ENCODE data around the gene NPIPA5.
"Not testable (repeated sequence)": the region's sequence is repeated elsewhere in the genome, so short reads cannot be mapped to it uniquely, and the experiment has no call there.

NPIPA5 gene

DNA sequence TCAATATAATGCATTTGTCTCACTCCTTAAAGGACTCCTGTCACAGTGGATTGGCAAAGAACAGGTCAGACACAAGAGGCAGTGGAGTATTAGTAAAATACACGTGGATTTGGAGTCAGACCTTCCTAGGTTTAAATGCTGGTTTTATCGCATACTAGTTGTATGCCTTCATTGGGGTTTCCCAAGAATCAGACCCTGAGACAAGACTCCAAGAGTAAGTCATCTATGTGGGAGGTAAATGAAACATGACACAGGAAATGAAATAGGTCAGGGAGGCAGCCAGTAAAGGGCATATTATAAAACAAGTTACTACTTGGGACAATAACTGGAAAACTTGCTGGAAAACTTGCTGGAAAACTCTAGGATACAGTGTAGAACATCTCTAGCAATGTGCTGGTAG, 56.9 kb downstream of the NPIPA5 start:
- H3K27ac Mint-ChIP-seq (ENCODE audit: low read depth); DNase-seq (ENCODE audit: low spot score in 2 of 2); H3K36me3 Mint-ChIP-seq (ENCODE audit: insufficient read depth); H3K9me3 Mint-ChIP-seq; ATAC-seq (replicated peaks; ENCODE audit: extremely low read depth, poor library complexity, severe bottlenecking); H3K27me3 Mint-ChIP-seq; H3K4me3 Mint-ChIP-seq; H3K4me1 Mint-ChIP-seq: not testable (repeated sequence)

DNA sequence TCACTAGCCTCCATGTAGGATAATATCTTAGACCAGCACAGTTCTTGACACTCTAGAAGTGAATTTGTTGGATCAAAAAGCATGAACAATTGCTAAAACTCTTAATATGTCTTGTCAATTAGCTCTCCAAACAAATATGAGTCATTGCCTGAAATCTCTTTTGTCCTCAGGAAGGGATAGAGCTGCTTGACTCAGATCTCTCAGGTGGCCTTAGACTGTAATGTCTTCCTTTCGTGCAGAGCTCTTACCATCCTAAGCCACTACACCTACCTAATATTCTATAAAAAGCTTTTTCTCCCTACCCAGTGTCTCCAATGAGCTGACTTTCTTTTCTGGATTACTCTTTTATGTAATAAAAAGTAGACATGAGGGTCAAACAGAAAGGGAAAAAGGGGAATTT, 63.5 kb downstream of the NPIPA5 start:
- not testable (repeated sequence) for ATAC-seq (replicated peaks; ENCODE audit: extremely low read depth, poor library complexity, severe bottlenecking); H3K4me1 Mint-ChIP-seq; DNase-seq (ENCODE audit: low spot score in 2 of 2); H3K4me3 Mint-ChIP-seq; H3K9me3 Mint-ChIP-seq; H3K27ac Mint-ChIP-seq (ENCODE audit: low read depth); H3K36me3 Mint-ChIP-seq (ENCODE audit: insufficient read depth); H3K27me3 Mint-ChIP-seq

Data from central memory CD8-positive, alpha-beta T cell (primary cell).